ENCODE data around the gene TNK1.
"Not testable (repeated sequence)": the region's sequence is repeated elsewhere in the genome, so short reads cannot be mapped to it uniquely, and the experiment has no call there.

The TNK1 gene

GRCh38 chr17:7380855-7381683, at the start of gene TNK1:
TSS of gene TNK1 (plus strand) at chr17:7381089. CDS start at chr17:7382927, 1,838 bp downstream.
- DNase-seq: no peak

- DNase-seq: no peak
Measured at GRCh38 chr17:7332111-7332510, 48.8 kb upstream of the TNK1 start.

GRCh38 chr17:7332600-7333069, 48.3 kb upstream of the TNK1 start:
- DNase-seq: not testable (repeated sequence)

GRCh38 chr17:7334938-7335538, 45.9 kb upstream of the TNK1 start:
- no peak for DNase-seq

- DNase-seq: not testable (repeated sequence)
Measured at GRCh38 chr17:7335765-7336164, 45.1 kb upstream of the TNK1 start.

- peak; percentile 35 to 46 for DNase-seq
Measured at GRCh38 chr17:7336240-7337175, 44.4 kb upstream of the TNK1 start, which contains the start of gene ACAP1. TSS of gene ACAP1 (plus strand) at chr17:7336529. CDS start at chr17:7336735, 206 bp downstream.

GRCh38 chr17:7337600-7337999, 43.3 kb upstream of the TNK1 start:
- not testable (repeated sequence) for DNase-seq

- no peak for DNase-seq
Measured at GRCh38 chr17:7340179-7340578, 40.7 kb upstream of the TNK1 start.

GRCh38 chr17:7341842-7342241, 39.0 kb upstream of the TNK1 start:
- no peak for DNase-seq

GRCh38 chr17:7343250-7343649, 37.6 kb upstream of the TNK1 start:
- DNase-seq: no peak

GRCh38 chr17:7346761-7347614, 33.9 kb upstream of the TNK1 start:
- no peak for DNase-seq

GRCh38 chr17:7347630-7348477, 33.0 kb upstream of the TNK1 start:
- DNase-seq: no peak

- no peak for DNase-seq
Measured at GRCh38 chr17:7348478-7349242, 32.2 kb upstream of the TNK1 start.

GRCh38 chr17:7351665-7352502, 29.0 kb upstream of the TNK1 start, which contains the start of gene KCTD11:
TSS of gene KCTD11 (plus strand) at chr17:7352162.
- peak in 1 of 2 donors; percentile 31 for DNase-seq

- no peak for DNase-seq
Measured at GRCh38 chr17:7352503-7352889, 28.4 kb upstream of the TNK1 start.

GRCh38 chr17:7352910-7353635, 27.8 kb upstream of the TNK1 start:
- DNase-seq: no peak

- DNase-seq: no peak
Measured at GRCh38 chr17:7354262-7354843, 26.5 kb upstream of the TNK1 start.

GRCh38 chr17:7355053-7355452, 25.8 kb upstream of the TNK1 start, which contains the start of gene TMEM95:
TSS of gene TMEM95 (plus strand) at chr17:7355156. CDS start at chr17:7355205, 49 bp downstream.
- DNase-seq: no peak
